B cell (primary cell): Measurements from ENCODE around the gene TRMT1L. TPM values are rescaled to one million over a fixed set of nuclear protein-coding genes. Genes with fewer than 3 reads are reported as not detected.

ENCODE experiments used
- ATAC-seq: fragments of 200-7000 bp; cut with Tn5 transposase; one replicate; pipeline ENCODE4 v1.10.0; 2021; ENCODE audit warnings: low read depth, mild to moderate bottlenecking, moderate number of reproducible peaks, moderate library complexity
- CTCF ChIA-PET: fragments of 350-600 bp; sonication (Branson Sonifier 250); formaldehyde crosslinking; loops from one replicate; lab custom pipeline; 2021; ENCODE audit warnings: antibody characterized with exemption, inconsistent platforms; lab: Charles Lee
- POLR2A ChIA-PET: fragments of 350-600 bp; sonication (Branson Sonifier 250); formaldehyde crosslinking; loops from one replicate; lab custom pipeline; 2021; ENCODE audit warnings: antibody characterized with exemption; lab: Charles Lee
- DNase-seq: peaks from one replicate; pipeline ENCODE4 v3.0.0; 2013
- H2AFZ ChIP-seq: 2 replicates; pipeline ENCODE4 v1.6.1; 2012; ENCODE audit warnings: mild to moderate bottlenecking, low read depth, low read length; ENCODE audit not compliant: insufficient read depth, poor library complexity, severe bottlenecking
- H3K27ac ChIP-seq, 2 donors: 1 replicate in 1 of 2; 2 replicates in 1 of 2; pipeline ENCODE4 v1.5.1; 2012 to 2013; ENCODE audit warnings: low read length in 2 of 2, mild to moderate bottlenecking in 2 of 2, moderate library complexity in 1 of 2
- H3K27me3 ChIP-seq, 4 experiments: fragments of 200-600 bp in 1 of 4; sonication (generic) in 1 of 4; replicated peaks in 1 of 4; 1 replicate in 2 of 4; 2 replicates in 2 of 4; pipeline versions ENCODE4 v1.6.1 to v1.7.0; 2013 to 2016; ENCODE audit warnings: low read length in 3 of 4, mild to moderate bottlenecking in 2 of 4, mixed read lengths in 1 of 4, moderate library complexity in 1 of 4; ENCODE audit not compliant: insufficient read depth in 4 of 4, control insufficient read depth in 3 of 4; ENCODE audit errors: control extremely low read depth in 1 of 4
- H3K36me3 ChIP-seq, 2 experiments: replicated peaks in 1 of 2; 1 replicate in 1 of 2; 2 replicates in 1 of 2; pipeline versions ENCODE4 v1.6.1 to v1.7.1; 2013; ENCODE audit warnings: low read length in 1 of 2; ENCODE audit not compliant: insufficient read depth in 2 of 2, control insufficient read depth in 1 of 2; ENCODE audit errors: control extremely low read depth in 1 of 2, extremely low read depth in 1 of 2
- H3K4me1 ChIP-seq, 2 donors: fragments of 200-600 bp in 1 of 2; sonication (generic) in 1 of 2; 1 replicate in 1 of 2; 2 replicates in 1 of 2; pipeline versions ENCODE4 v1.5.1 to v1.6.1; 2013 to 2017; ENCODE audit warnings: low read length in 2 of 2; ENCODE audit not compliant: control insufficient read depth in 2 of 2, insufficient read depth in 2 of 2
- H3K4me2 ChIP-seq: replicated peaks from 2 replicates; pipeline ENCODE3; 2012; ENCODE audit warnings: mild to moderate bottlenecking, low read depth, low read length; ENCODE audit not compliant: poor library complexity, severe bottlenecking
- H3K4me3 ChIP-seq, 5 experiments: fragments of 200-600 bp in 1 of 5; sonication (generic) in 1 of 5; 1 replicate in 3 of 5; 2 replicates in 2 of 5; pipeline versions ENCODE4 v1.5.1 to v1.7.0; 2011 to 2016; ENCODE audit warnings: low read length in 4 of 5, mild to moderate bottlenecking in 4 of 5, low read depth in 2 of 5, control low read depth in 1 of 5, moderate library complexity in 1 of 5; ENCODE audit not compliant: insufficient read depth in 1 of 5; ENCODE audit errors: control extremely low read depth in 1 of 5, extremely low read depth in 1 of 5
- H3K79me2 ChIP-seq: fragments of 200-600 bp; sonication (generic); one replicate; pipeline ENCODE4 v1.6.0; 2016; ENCODE audit warnings: low read length; ENCODE audit not compliant: control insufficient read depth, insufficient read depth
- H3K9ac ChIP-seq: fragments of 200-600 bp; sonication (generic); 2 replicates; pipeline ENCODE4 v1.6.1; 2017; ENCODE audit warnings: mild to moderate bottlenecking, low read length, moderate library complexity
- H3K9me3 ChIP-seq, 3 donors: one replicate each; pipeline versions ENCODE4 v1.6.1 to v1.7.1; 2013; ENCODE audit warnings: low read length in 2 of 3; ENCODE audit not compliant: control insufficient read depth in 2 of 3, insufficient read depth in 1 of 3; ENCODE audit errors: control extremely low read depth in 1 of 3
- H4K20me1 ChIP-seq: 2 replicates; pipeline ENCODE4 v1.6.0; 2012; ENCODE audit warnings: mild to moderate bottlenecking, low read length; ENCODE audit not compliant: insufficient read depth, control insufficient read depth, poor library complexity, severe bottlenecking
- H3K27ac Mint-ChIP-seq: one replicate; pipeline ENCODE4 v1.8.0; 2021; ENCODE audit warnings: mixed read lengths
- H3K27me3 Mint-ChIP-seq: one replicate; pipeline ENCODE4 v1.8.0; 2021; ENCODE audit warnings: mixed read lengths
- H3K4me1 Mint-ChIP-seq: one replicate; pipeline ENCODE4 v1.8.0; 2021; ENCODE audit warnings: mixed read lengths
- H3K4me3 Mint-ChIP-seq: one replicate; pipeline ENCODE4 v1.8.0; 2021; ENCODE audit warnings: mixed read lengths
- H3K9me3 Mint-ChIP-seq: one replicate; pipeline ENCODE4 v1.8.0; 2022; ENCODE audit warnings: mixed read lengths; ENCODE audit not compliant: insufficient read depth
- EZH2 ChIP-seq: IDR thresholded peaks from 2 replicates; pipeline ENCODE4 v1.6.1; 2012; ENCODE audit warnings: borderline replicate concordance, low read depth, mild to moderate bottlenecking, moderate library complexity, low read length; ENCODE audit not compliant: insufficient read depth, poor library complexity, severe bottlenecking
- WGBS: methylation state at CpG from one replicate; pipeline ENCODE4 v1.1.5; 2013; ENCODE audit warnings: missing lambda C conversion rate; ENCODE audit not compliant: insufficient coverage; 5-methylcytosine and 5-hydroxymethylcytosine counted together
- intact Hi-C: fragments of 100-400 bp; cut with micrococcal nuclease; formaldehyde crosslinking; loops from one replicate; pipeline ENCODE4 v1.10.0; 2022
- polyA plus RNA-seq: library from polyadenylated mRNA; depleted of rRNA; stranded (reverse); fragments of >200 nt; gene quantifications from 2 replicates; pipeline ENCODE4 v1.2.3, GENCODE V29; 2012
- total RNA-seq, 2 donors: library from RNA; stranded (reverse); fragments of 120-200 nt in 1 of 2; gene quantifications; 1 replicate in 1 of 2; 2 replicates in 1 of 2; pipeline versions ENCODE4 v1.2.3 to v1.2.4, GENCODE V29; 2013 to 2022
- TF ChIP-seq, protein P1 (sequence below): fragments of 200-600 bp; IDR thresholded peaks from one replicate; pipeline ENCODE4 v1.8.0; 2022; ENCODE audit warnings: antibody characterized with exemption, mild to moderate bottlenecking

TRMT1L gene
- total and polyA plus RNA-seq, 2 donors (not counting 1 experiment from before 2014, with no cell fraction given): 9.9 to 27.5 TPM

DNA sequence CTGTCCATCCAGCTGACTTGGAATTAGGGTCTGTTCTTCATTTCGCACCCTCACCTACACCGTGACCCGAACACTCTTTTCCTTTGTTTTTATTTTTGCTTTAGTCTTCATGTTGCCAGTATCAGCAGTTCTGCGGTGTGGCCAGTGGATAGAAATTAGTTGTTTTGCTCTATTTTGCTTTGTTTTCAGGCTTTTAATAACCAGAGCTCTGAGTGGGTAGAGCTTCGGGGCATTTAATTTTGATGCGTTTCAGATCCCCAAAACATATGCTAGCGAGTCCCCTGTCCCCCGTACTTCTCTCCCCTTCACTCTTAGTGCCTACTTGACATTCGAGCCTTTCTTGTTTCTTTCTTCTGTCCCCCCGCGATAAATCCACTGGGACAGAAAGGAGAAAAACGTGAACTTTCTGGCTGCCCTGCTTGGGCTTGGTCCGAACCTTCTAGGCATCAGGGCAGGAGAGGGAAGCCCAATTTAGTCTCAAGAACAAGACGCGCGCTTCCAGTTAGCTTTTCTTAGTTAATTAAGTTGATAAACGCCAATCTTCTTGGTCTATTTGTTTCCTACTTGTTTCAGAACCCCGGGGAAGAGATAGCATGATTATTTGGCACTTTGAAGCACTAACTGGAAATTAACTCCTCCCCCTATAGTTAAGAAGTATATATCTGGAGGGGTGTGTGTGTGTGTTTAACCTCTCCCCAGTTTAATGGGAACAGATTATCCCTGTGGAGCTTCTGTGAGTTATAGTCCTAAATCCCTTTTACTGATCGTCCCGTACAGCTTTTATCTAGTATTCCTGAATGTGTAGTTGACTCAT lies 1.1 kb upstream of the TRMT1L start:
- Histone ChIP-seq H3K4me1 (peaks cover 11 to 29% of the 10 kb centered on the region in 2 donors), H3K36me3 (no peaks in the 10 kb centered on the region), H3K79me2 (peaks cover 26% of the 10 kb centered on the region), H3K27me3 (no peaks in the 10 kb centered on the region), H3K9ac (peak overlapping the region; percentile 100), H4K20me1 (no peaks in the 10 kb centered on the region), H3K9me3 (no peaks in the 10 kb centered on the region), H2AFZ (peak overlapping the region; percentile 86), H3K4me3 (peak overlapping the region; percentile 80 to 99 (median 98)), H3K27ac (peak overlapping the region; percentile 98 to 100), H3K4me2 (peak overlapping the region; percentile 79)
- TF ChIP-seq, protein P1, sequence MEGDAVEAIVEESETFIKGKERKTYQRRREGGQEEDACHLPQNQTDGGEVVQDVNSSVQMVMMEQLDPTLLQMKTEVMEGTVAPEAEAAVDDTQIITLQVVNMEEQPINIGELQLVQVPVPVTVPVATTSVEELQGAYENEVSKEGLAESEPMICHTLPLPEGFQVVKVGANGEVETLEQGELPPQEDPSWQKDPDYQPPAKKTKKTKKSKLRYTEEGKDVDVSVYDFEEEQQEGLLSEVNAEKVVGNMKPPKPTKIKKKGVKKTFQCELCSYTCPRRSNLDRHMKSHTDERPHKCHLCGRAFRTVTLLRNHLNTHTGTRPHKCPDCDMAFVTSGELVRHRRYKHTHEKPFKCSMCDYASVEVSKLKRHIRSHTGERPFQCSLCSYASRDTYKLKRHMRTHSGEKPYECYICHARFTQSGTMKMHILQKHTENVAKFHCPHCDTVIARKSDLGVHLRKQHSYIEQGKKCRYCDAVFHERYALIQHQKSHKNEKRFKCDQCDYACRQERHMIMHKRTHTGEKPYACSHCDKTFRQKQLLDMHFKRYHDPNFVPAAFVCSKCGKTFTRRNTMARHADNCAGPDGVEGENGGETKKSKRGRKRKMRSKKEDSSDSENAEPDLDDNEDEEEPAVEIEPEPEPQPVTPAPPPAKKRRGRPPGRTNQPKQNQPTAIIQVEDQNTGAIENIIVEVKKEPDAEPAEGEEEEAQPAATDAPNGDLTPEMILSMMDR: no peak
- TF ChIP-seq EZH2: no peak
- CTCF ChIA-PET: interaction anchor here (0.6 to 5.9 kb wide), 8 partner anchors 8 to 537 kb away, joined by 3 to 54 read pairs (median 6); partner anchors contain the start of gene IVNS1ABP
- POLR2A ChIA-PET: interaction anchor here (1.1 to 1.9 kb wide), 4 partner anchors 112 to 1217 kb away, joined by 3 to 7 read pairs (median 4); partner anchors contain the start of genes EDEM3, IVNS1ABP, ODR4 and RNF2
- 0% methylated on average over 13 of the region's 20 CpGs for WGBS
- intact Hi-C loops: loop anchor here (1.0 to 5.0 kb wide), 5 partner anchors 159 to 536 kb away; partner anchors contain the start of genes IVNS1ABP and NIBAN1
- peaks cover 37% of the 10 kb centered on the region for H3K4me1 Mint-ChIP-seq
- H3K9me3 Mint-ChIP-seq: no peaks in the 10 kb centered on the region
- H3K27ac Mint-ChIP-seq: peak overlapping the region; percentile 97
- no peak for DNase-seq
- ATAC-seq: no peak
- H3K4me3 Mint-ChIP-seq: peak overlapping the region; percentile 93
- no peaks in the 10 kb centered on the region for H3K27me3 Mint-ChIP-seq
